Testis (tissue), 3 donors: Measurements from ENCODE around the gene LGR5. TPM values are rescaled to one million over a fixed set of nuclear protein-coding genes. Genes with fewer than 3 reads are reported as not detected.

Experiments used
- DNase-seq: peaks from one replicate; pipeline ENCODE4 v3.0.0-alpha.2; 2019
- H3K27ac ChIP-seq, 2 donors: fragments of 200-600 bp; sonication (generic); one replicate each; pipeline ENCODE4 v1.5.1; 2019
- H3K27me3 ChIP-seq: fragments of 200-600 bp; sonication (generic); one replicate; pipeline ENCODE4 v1.5.1; 2019
- H3K36me3 ChIP-seq: fragments of 200-600 bp; sonication (generic); one replicate; pipeline ENCODE4 v1.5.1; 2017; ENCODE audit warnings: low read depth; ENCODE audit errors: missing control alignments
- H3K4me1 ChIP-seq: fragments of 200-600 bp; sonication (generic); one replicate; pipeline ENCODE4 v1.5.1; 2019
- H3K4me3 ChIP-seq, 2 donors: fragments of 200-600 bp; sonication (generic); one replicate each; pipeline ENCODE4 v1.5.1; 2017 to 2019
- H3K9me3 ChIP-seq: fragments of 200-600 bp; sonication (generic); one replicate; pipeline ENCODE4 v1.5.1; 2017
- POLR2A ChIP-seq: fragments of 450-650 bp; IDR thresholded peaks from one replicate; pipeline ENCODE4 v1.6.1; 2017; ENCODE audit warnings: antibody characterized with exemption, mild to moderate bottlenecking, moderate library complexity
- WGBS, 2 donors: methylation state at CpG; one replicate each; pipeline ENCODE4 v1.1.5; 2018; 5-methylcytosine and 5-hydroxymethylcytosine counted together
- intact Hi-C: fragments of 100-400 bp; cut with DNase I; formaldehyde crosslinking; loops from one replicate; pipeline ENCODE4 v1.15.1; 2023; ENCODE audit warnings: low total_unique reads
- polyA plus RNA-seq: library from polyadenylated mRNA; stranded (reverse); fragments of 350-450 nt; fragmentation: Illumina TruSeq; extraction: RNeasy Lipid Tissue Mini Kit (QIAGEN cat#74804); gene quantifications from one replicate; pipeline ENCODE4 v1.2.3, GENCODE V29; 2014; ENCODE audit warnings: low read depth, low replicate concordance; ENCODE audit not compliant: insufficient read depth
- total RNA-seq, 2 donors: library from RNA; depleted of rRNA; stranded (reverse); fragments of >200 nt; gene quantifications; one replicate each; pipeline ENCODE4 v1.2.3, GENCODE V29; 2016
- TF ChIP-seq, protein P1 (sequence below), 3 experiments: fragments of 450-650 bp in 2 of 3; fragments of 200-600 bp in 1 of 3; sonication (generic) in 1 of 3; IDR thresholded peaks; one replicate each; pipeline ENCODE4 v1.5.1; 2016 to 2019; ENCODE audit warnings: antibody characterized with exemption in 3 of 3, mild to moderate bottlenecking in 2 of 3, moderate library complexity in 1 of 3

The LGR5 gene
- total and polyA plus RNA-seq, 3 donors from 2014 or later, result 0.25 to 0.39 (median 0.31) TPM

DNA sequence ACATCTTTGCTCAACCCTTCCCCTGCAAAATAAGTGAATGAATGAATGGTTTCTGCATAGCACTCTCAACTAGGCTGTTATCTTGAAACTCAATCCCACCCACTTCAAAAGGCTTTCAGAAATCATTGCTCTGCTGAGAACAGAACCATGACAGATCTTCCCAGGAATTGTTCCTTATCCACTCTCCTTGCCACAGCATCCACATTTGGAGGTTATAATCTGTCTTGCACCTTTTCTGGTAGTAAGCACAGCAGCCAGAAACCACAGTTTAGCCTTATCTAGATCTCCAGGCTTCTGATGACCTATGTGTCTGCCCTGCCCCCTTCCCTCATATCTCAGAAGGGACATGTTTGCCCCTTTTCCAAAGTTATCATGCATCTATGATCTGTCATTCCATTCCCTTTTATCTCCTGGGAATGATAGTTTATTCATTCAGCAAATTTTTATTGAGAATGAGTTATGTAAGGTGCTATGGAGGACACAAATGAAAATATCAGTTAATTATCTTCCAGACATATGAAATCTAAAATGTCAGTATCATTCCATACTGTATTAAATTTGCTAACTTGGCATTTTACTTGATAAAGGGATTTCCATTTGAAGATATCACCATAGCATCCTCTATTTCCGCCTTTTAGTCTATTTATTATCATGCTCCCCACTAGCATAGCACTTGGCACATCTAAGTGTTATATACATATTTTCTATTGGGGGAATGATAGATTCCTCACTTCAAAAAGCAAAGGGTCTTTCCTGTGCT, 21.4 kb downstream of the LGR5 start:
- no peaks in the 10 kb centered on the region for H3K27me3 ChIP-seq
- no peaks in the 10 kb centered on the region for H3K9me3 ChIP-seq
- intact Hi-C loops, result no loop called here
- H3K4me1 ChIP-seq, result no peaks in the 10 kb centered on the region
- no peak overlapping the region for H3K4me3 ChIP-seq
- DNase-seq, result no peak
- H3K27ac ChIP-seq, result no peak overlapping the region
- H3K36me3 ChIP-seq, result no peaks in the 10 kb centered on the region
- WGBS, 2 donors, result 93 to 100% methylated on average over 1 of the region's 1 CpG
- no peak for TF ChIP-seq POLR2A
- TF ChIP-seq, protein P1, sequence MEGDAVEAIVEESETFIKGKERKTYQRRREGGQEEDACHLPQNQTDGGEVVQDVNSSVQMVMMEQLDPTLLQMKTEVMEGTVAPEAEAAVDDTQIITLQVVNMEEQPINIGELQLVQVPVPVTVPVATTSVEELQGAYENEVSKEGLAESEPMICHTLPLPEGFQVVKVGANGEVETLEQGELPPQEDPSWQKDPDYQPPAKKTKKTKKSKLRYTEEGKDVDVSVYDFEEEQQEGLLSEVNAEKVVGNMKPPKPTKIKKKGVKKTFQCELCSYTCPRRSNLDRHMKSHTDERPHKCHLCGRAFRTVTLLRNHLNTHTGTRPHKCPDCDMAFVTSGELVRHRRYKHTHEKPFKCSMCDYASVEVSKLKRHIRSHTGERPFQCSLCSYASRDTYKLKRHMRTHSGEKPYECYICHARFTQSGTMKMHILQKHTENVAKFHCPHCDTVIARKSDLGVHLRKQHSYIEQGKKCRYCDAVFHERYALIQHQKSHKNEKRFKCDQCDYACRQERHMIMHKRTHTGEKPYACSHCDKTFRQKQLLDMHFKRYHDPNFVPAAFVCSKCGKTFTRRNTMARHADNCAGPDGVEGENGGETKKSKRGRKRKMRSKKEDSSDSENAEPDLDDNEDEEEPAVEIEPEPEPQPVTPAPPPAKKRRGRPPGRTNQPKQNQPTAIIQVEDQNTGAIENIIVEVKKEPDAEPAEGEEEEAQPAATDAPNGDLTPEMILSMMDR (IDR thresholded peaks at IDR 0.05), result no peak

GRCh38 chr12:71461787-71462328, 22.3 kb downstream of the LGR5 start:
- no peaks in the 10 kb centered on the region for H3K9me3 ChIP-seq
- intact Hi-C loops, result no loop called here
- no peaks in the 10 kb centered on the region for H3K36me3 ChIP-seq
- H3K4me3 ChIP-seq, result no peak overlapping the region
- no peaks in the 10 kb centered on the region for H3K27me3 ChIP-seq
- no peak for DNase-seq
- WGBS, 2 donors, result 85 to 87% methylated on average over 2 of the region's 2 CpGs
- TF ChIP-seq, protein P1 (IDR thresholded peaks at IDR 0.05), result no peak
- TF ChIP-seq POLR2A, result no peak
- no peak overlapping the region for H3K27ac ChIP-seq
- no peaks in the 10 kb centered on the region for H3K4me1 ChIP-seq

DNA sequence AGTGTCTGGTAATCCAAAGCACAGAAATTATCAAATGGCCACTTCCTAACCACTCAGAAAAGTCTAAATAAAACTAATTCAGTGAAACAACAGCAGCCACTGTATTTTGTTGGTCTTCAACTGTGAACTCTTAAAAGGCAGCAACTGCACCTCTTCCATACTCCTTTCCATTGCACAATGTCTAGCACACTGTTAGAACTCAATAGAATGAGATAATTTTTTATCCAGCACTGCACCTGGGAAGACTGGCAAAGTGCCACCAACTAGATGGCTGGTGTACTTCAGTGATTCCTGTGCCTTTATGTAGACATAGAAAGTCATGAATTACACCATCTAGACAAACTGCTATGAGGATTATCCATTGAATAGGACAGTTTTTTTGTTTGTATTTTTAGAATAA, 26.2 kb downstream of the LGR5 start:
- no peak for DNase-seq
- intact Hi-C loops, result no loop called here
- Histone ChIP-seq H3K27me3 (no peaks in the 10 kb centered on the region), H3K27ac (no peak overlapping the region), H3K4me1 (no peaks in the 10 kb centered on the region), H3K36me3 (no peaks in the 10 kb centered on the region), H3K4me3 (no peak overlapping the region), H3K9me3 (no peaks in the 10 kb centered on the region)
- TF ChIP-seq, protein P1 (IDR thresholded peaks at IDR 0.05), result no peak
- TF ChIP-seq POLR2A, result no peak

GRCh38 chr12:71469258-71469750, 29.7 kb downstream of the LGR5 start:
- TF ChIP-seq, protein P1 (IDR thresholded peaks at IDR 0.05), result no peak
- no peak overlapping the region for H3K27ac ChIP-seq
- DNase-seq, result no peak
- intact Hi-C loops, result no loop called here
- no peak overlapping the region for H3K4me3 ChIP-seq
- H3K9me3 ChIP-seq, result no peaks in the 10 kb centered on the region
- no peaks in the 10 kb centered on the region for H3K27me3 ChIP-seq
- WGBS, 2 donors, result 46 to 60% methylated on average over 15 of the region's 15 CpGs
- H3K36me3 ChIP-seq, result no peaks in the 10 kb centered on the region
- H3K4me1 ChIP-seq, result no peaks in the 10 kb centered on the region
